HL-60/S4 treated with retinoic acid at 250 ng/mL for 4 days and 3 days (cell line): ENCODE measurements around the gene CCL27.
"Not testable (repeated sequence)": the region's sequence is repeated elsewhere in the genome, so short reads cannot be mapped to it uniquely, and the experiment has no call there.

Source experiments
- in situ Hi-C: fragments of 300-500 bp; cut with MboI; formaldehyde crosslinking; loops from 2 replicates; pipeline ENCODE4 v1.7.0; 2022; ENCODE audit warnings: low sequenced_read_pairs

The CCL27 gene

GRCh38 chr9:34651876-34652601 lies 10.4 kb downstream of the CCL27 start, which contains the start of gene IL11RA:
IL11RA (plus strand) TSS chr9:34652185; CDS start chr9:34655218, 3,033 bp downstream.
- in situ Hi-C loops = no loop called here

GRCh38 chr9:34651321-34651720 lies 11.1 kb downstream of the CCL27 start:
- in situ Hi-C loops = no loop called here

DNA sequence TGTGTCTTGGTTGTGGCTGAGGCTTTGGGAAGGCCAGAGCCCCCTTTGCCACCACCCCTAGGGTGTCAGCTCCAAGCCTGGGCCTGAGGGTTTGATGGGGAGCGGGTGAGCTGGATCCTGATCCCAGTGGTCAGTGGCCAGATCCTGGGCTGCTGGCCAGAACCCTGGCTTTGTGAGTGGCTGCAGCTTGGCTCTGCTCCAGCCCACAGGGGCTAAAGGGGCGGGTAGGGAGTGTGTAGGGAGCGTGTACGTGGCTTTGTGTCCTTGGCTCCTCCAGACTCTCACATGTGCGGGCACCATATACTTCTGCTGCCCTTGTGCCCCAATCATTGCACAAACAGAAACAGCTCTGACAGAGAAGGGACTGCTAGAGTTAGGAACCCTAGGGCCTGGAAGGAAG lies 11.6 kb downstream of the CCL27 start:
- in situ Hi-C loops = no loop called here

DNA sequence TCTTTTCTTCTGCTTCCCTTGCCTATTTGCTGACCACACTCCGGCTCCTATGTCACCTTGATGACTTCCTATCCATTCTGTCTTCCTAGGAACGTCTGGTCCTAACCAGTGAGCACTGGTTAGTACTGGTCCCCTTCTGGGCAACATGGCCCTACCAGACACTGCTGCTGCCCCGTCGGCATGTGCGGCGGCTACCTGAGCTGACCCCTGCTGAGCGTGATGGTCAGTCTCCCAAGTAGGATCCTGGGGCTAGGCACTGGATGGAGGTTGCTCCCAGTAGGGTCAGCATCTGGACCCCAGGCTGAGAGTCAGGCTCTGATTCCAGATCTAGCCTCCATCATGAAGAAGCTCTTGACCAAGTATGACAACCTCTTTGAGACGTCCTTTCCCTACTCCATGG lies 13.8 kb downstream of the CCL27 start:
- in situ Hi-C loops = no loop called here

DNA sequence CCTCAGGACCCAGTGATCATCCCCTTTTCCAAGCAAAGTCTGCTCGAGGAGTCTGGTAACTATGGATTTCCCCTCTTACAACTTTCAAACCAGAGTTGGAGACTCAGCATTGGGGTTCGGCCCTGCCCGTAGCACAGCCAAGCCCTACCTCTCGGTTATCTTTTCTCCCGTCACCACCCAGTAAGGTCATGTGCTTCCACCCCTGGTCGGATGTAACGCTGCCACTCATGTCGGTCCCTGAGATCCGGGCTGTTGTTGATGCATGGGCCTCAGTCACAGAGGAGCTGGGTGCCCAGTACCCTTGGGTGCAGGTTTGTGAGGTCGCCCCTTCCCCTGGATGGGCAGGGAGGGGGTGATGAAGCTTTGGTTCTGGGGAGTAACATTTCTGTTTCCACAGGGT lies 14.8 kb downstream of the CCL27 start:
- in situ Hi-C loops = no loop called here

DNA sequence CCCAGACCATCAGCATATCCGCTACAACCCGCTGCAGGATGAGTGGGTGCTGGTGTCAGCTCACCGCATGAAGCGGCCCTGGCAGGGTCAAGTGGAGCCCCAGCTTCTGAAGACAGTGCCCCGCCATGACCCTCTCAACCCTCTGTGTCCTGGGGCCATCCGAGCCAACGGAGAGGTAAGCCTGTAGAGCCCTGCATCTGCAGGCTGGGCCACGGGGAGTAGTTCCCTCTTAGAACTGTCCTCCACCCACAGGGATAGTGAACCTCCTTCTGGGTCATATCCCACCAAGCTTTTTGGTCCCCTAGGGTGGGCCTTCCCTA lies 15.4 kb downstream of the CCL27 start:
- in situ Hi-C loops = no loop called here

DNA sequence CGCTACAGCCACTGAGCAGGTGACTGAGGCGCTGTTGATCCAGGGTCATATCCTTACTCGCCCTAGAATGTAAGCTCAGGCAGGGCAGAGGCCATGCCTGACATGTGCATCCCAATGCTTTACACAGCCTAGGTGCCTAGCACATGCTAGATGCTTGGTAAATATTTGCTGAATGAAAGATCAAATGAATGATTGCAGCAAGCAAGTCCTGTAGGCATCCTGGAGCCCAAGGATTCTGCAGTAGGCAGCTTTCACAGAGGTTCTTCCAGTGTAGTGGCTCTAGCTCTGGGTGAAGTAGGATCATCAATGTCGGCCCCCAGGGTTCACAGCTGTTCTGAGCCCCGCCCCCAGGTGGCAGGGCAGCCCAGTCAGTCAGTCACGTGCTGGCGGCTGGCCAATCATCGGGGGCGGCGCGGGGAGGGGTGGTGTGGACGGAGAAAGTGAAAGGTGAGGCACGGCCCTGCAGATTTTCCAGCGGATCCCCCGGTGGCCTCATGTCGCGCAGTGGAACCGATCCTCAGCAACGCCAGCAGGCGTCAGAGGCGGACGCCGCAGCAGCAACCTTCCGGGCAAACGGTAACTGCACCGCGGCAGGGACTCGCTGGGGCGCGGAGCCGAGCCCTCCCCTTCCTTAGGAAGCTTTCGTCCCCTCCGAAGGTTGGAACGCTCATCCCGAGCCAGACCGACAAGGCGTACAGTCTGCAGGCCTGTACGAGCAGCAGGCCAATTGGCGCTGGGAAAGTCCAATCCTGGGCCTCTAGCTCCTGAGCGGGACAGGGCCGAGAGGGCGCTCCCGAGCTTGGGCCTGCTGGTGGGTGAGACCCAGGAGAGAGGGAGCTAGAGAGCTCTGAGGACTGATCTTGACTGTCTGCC lies 16.0 kb downstream of the CCL27 start, which contains the start of gene GALT:
GALT (plus strand) TSS at position 465 of the 873 bp plus-strand sequence; CDS start at position 495, 30 bp downstream.
- in situ Hi-C loops = no loop called here

- in situ Hi-C loops = no loop called here
Observed at GRCh38 chr9:34644766-34645314, 17.6 kb downstream of the CCL27 start.

DNA sequence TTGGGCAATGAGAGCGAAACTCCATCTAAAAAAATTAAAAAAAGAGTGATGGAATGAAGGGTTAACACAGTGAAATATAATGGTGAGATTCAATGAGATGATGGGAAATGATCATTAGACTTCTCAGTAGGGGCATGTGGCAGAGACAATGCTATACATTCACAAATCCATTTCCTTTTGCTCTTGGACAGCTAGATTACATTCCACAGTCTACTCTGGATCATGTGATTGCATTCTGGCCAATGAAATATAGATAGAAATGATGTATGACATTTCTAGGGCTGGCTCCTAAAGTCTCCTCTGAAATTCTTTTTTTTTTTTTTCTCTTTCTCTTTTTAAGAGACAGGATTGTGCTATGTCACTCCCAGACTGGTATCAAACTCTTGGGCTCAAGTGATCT lies 19.8 kb downstream of the CCL27 start:
- in situ Hi-C loops = no loop called here

DNA sequence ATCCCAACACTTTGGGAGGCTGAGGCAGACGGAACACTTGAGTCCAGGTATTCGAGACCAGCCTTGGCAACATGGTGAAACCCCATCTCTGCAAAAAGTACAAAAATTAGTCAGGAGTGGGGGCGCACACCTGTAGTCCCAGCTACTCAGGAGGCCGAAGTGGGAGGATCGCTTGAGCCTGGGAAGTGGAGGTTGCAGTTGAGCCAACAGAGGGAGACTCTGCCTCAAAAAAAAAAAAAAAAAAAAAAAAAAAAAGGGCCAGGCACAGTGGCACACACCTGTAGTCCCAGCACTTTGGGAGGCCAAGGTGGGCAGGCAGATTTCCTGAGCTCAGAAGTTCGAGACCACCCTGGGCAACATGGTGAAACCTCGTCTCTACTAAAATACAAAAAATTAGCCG lies 23.1 kb downstream of the CCL27 start:
- in situ Hi-C loops = not testable (repeated sequence)

DNA sequence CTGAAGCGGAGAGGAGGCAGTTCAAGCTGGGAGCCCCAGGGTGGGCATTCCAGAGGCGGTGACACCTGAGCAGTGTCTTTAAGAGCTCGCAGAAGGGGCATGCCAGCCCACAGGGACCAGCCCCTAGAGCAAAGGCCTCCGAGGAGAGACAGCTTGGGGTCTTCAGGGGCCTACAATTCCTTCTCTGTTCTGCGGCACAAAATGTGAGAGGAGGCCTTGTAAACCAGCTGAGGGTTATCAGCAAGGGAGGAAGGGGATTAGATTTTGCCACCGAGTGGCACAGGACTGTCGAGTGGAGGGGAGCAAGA lies 24.4 kb downstream of the CCL27 start:
- in situ Hi-C loops = no loop called here

DNA sequence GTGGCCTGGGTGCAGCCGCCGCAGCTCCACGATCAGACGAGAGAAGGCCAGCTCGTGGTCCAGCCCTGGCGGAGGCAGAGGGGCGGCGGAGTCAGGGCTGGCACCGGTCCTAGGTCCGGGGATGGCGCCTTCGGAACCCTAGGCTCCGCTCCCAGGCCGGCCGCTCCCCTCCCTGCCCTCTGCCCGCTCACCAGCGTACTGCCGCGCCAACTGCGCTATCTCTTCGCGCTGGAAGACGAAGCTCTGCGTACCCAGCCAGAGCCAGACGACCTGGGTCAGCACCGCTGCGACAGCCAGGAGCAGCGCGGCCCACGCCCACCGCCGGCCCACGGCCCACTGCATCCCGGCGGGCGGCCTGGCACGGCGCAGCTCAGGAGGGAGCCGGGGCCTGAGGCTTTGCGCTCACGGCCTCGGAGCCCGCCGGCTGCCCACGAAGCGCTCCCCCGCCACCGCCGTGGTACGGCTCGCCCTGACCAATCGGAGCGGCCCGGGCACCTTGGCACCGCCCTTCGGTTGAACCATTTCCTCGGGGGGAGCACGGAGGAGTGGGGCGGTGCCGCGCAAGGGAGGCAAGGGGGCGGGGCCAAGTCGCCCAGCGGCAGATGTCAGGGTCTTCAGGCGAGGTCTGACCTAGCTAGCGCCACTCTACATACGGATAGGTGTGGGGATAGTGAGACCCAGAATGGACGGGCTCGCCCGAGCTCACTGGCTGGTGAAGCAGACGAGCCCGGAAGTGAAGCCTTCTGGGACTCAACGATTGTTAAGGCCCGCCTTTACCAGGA lies 24.9 kb downstream of the CCL27 start, which contains the start of gene SIGMAR1:
SIGMAR1 (minus strand) TSS at position 432 of the 782 bp plus-strand sequence; CDS start at position 342, 90 bp downstream.
- in situ Hi-C loops = no loop called here

DNA sequence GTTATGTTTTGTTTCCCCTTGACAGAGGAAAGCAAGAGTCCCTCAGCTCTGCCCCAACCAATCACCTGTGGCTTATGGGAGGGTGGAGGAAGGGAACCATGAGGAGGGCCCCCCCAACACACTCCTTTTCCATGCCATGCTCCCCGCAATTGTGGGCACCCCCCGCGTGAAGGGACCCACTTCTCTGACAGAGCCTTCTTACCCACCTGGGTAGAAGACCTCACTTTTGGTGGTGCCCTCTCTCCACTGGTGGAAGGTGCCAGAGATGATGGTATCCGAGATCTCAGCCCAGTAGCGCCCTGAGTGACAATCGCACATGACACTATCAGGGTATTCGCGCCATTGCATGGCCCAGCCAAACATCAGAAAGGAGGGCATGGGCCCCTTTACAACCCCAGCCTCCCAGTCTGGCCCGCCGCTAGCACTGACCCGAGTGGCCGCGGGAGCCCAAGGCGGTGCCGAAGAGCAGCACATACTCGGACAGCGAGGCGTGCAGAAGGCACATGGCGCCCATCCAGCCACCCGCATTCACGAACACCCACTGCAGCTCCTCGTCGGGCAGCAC lies 25.6 kb downstream of the CCL27 start:
- in situ Hi-C loops = no loop called here

GRCh38 chr9:34635556-34635955 lies 26.9 kb downstream of the CCL27 start:
- in situ Hi-C loops = no loop called here

DNA sequence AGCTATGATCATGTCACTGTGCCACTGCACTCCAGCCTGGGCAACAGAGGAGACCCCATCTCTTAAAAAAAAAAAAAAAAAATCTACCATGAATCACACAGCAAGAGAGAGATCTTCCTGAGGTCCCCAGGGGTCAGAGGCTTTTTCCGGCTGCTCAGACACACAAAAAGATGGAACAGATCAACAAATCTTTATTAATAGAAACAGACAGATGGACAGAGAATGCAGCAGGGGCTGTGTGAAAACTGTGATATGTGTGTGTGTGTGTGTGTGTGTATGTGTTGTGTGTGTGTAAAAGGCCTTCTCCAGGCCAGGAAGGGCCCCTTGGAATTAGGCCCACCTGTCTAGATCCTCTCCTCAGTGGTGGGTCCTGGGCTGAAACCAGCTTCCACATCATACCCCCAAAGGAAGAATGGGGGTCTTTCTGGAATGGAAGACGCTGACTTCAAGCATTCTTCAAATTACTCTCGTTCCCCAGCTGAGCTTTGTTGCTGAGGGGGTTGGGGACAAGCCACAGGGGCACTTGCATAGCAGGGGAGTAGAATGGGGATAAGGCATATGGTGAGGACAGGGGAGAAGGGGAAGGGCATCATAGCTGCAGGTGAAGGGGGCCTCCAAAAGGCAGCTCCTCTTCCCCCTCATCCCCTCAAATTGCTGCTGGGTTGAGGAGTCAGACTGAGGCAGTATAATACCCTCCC lies 27.8 kb downstream of the CCL27 start:
- in situ Hi-C loops = no loop called here

- in situ Hi-C loops = no loop called here
Observed at GRCh38 chr9:34633851-34634550, 28.5 kb downstream of the CCL27 start.

DNA sequence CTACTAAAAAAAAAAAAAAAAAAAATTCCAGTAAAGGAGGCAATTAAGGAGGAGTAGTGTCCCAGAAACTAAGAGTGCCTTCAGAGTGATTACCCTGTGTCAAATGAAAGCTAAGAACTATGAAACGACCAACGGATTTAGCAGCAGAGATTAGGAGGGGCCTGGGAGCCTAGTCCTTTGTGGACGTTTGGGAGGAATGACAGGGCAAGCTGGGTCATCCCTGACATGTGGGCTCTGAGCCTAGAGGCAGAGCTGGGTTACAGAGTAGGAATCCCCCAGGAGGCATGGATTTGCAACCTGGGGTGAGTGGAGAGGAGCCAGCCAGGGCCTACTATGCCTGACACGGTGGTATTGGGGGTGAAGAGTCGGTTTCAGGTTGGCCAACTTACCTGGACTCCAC lies 29.3 kb downstream of the CCL27 start:
- in situ Hi-C loops = no loop called here

DNA sequence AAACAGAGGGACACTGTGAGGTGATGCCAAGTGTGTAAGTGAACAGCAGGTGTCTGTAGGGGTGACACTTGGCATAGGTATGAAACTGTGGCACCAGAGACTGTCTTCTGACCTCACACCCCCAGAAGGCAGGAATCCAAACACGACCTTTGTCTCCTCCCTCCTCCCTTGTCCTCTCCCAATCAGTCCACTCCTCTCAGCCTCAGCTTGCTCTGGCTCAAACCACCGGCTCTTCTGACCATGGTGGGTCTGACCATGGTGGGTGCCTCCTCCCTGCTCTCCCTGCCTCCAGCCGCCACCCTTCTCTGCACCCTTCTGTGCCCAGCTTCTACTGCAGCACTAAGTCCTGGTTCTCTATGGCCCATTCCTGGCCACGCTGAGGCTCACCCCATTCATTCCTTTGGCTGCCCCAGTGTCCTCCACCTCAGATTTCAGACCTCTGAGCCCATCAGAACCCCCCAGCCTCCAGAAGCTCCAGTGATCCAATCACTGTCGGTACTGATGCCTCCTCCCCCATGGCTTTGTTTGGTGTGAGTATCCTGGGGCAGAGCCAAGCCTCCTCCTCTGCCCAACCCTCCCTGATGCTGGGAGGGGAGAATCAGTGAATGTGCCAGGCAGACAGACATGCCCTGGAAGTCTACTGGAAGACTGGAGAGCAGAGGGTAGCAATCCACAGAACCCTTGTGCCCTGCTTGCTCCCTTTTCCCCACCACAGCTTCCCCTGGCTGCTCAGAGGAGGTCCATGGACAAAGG lies 31.9 kb downstream of the CCL27 start:
- in situ Hi-C loops = no loop called here

DNA sequence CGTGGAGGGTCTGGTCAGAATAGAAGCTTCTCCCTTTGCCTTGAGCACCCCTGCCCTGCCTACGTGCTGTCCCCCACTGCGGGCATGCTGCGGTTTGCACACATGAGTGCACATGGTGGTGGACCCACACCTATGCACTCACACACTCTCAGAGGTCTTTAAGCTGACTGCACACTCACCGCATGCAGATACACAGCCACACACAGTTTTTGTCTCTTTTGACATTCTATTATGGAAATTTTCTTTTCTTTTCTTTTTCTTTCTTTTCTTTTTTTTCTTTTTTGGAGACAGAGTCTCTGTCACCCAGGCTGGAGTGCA lies 33.0 kb downstream of the CCL27 start:
- in situ Hi-C loops = no loop called here
